DMS153 treated with DMSO at 0.1 percent for 48 hours (cell line): ENCODE results near the gene ETFA.

Source experiments
- DNase-seq: peaks from one replicate; lab custom pipeline; 2025; ENCODE audit not compliant: unreplicated experiment; lab: John Stamatoyannopoulos, UW

The ETFA gene

GRCh38 chr15:76176487-76177085 lies 134.7 kb downstream of the ETFA start:
- DNase-seq, result no peak

GRCh38 chr15:76176059-76176458 lies 135.2 kb downstream of the ETFA start:
- no peak for DNase-seq

GRCh38 chr15:76175442-76175841 lies 135.8 kb downstream of the ETFA start:
- DNase-seq, result no peak

GRCh38 chr15:76174654-76175053 lies 136.6 kb downstream of the ETFA start:
- no peak for DNase-seq

- no peak for DNase-seq
Observed at GRCh38 chr15:76173317-76173834, 137.9 kb downstream of the ETFA start.

- no peak for DNase-seq
Observed at GRCh38 chr15:76172782-76173181, 138.5 kb downstream of the ETFA start.

- DNase-seq, result no peak
Observed at GRCh38 chr15:76169911-76170800, 141.1 kb downstream of the ETFA start.

GRCh38 chr15:76169018-76169417 lies 142.3 kb downstream of the ETFA start:
- DNase-seq, result no peak

GRCh38 chr15:76168237-76168984 lies 142.9 kb downstream of the ETFA start:
- DNase-seq, result no peak

- DNase-seq, result no peak
Observed at GRCh38 chr15:76165951-76166350, 145.3 kb downstream of the ETFA start.
